Liver (tissue), 9 donors: Measurements from ENCODE around the gene CBL. TPM values are rescaled to one million over a fixed set of nuclear protein-coding genes. Genes with fewer than 3 reads are reported as not detected.

Source experiments
- DNase-seq: peaks from one replicate; pipeline ENCODE4 v3.0.0-alpha.2; 2017; ENCODE audit warnings: low spot score
- H3K27ac ChIP-seq, 2 donors: one replicate each; pipeline ENCODE4 v1.7.0; 2013; ENCODE audit warnings: inconsistent platforms in 2 of 2, low read length in 2 of 2, control low read depth in 1 of 2, low read depth in 1 of 2, mild to moderate bottlenecking in 1 of 2
- H3K27me3 ChIP-seq, 4 donors: one replicate each; pipeline versions ENCODE4 v1.6.1 to v1.7.0; 2013; ENCODE audit warnings: low read length in 3 of 4, inconsistent platforms in 1 of 4, mild to moderate bottlenecking in 1 of 4, moderate library complexity in 1 of 4; ENCODE audit not compliant: control insufficient read depth in 4 of 4, insufficient read depth in 4 of 4
- H3K36me3 ChIP-seq, 4 donors: one replicate each; pipeline versions ENCODE4 v1.6.1 to v1.7.0; 2013; ENCODE audit warnings: low read length in 3 of 4, mild to moderate bottlenecking in 3 of 4, low read depth in 1 of 4, moderate library complexity in 1 of 4; ENCODE audit not compliant: control insufficient read depth in 4 of 4, insufficient read depth in 3 of 4
- H3K4me1 ChIP-seq, 4 donors: one replicate each; pipeline versions ENCODE4 v1.6.1 to v1.7.0; 2013; ENCODE audit warnings: low read length in 3 of 4, mild to moderate bottlenecking in 3 of 4, moderate library complexity in 1 of 4; ENCODE audit not compliant: control insufficient read depth in 4 of 4, insufficient read depth in 4 of 4
- H3K4me3 ChIP-seq, 3 donors: one replicate each; pipeline versions ENCODE4 v1.6.1 to v1.7.0; 2013; ENCODE audit warnings: low read length in 3 of 3, control low read depth in 1 of 3, low read depth in 1 of 3, mild to moderate bottlenecking in 1 of 3
- H3K9ac ChIP-seq, 2 donors: one replicate each; pipeline ENCODE4 v1.7.0; 2013; ENCODE audit warnings: low read length in 2 of 2, mild to moderate bottlenecking in 2 of 2, moderate library complexity in 2 of 2, control low read depth in 1 of 2, low read depth in 1 of 2
- H3K9me3 ChIP-seq, 4 donors: one replicate each; pipeline versions ENCODE4 v1.6.1 to v1.7.0; 2013; ENCODE audit warnings: low read length in 3 of 4; ENCODE audit not compliant: control insufficient read depth in 4 of 4
- ATF3 ChIP-seq: IDR thresholded peaks from 2 replicates; pipeline ENCODE4 v1.6.1; 2016; ENCODE audit warnings: antibody characterized with exemption
- CTCF ChIP-seq: fragments of 150-350 bp; IDR thresholded peaks from 2 replicates; pipeline ENCODE4 v1.5.1; 2017; ENCODE audit warnings: improper control_type of control experiment, low read depth, low read length; ENCODE audit not compliant: missing input control
- FOXA1 ChIP-seq: IDR thresholded peaks from 2 replicates; pipeline ENCODE4 v1.6.1; 2016; ENCODE audit warnings: antibody characterized with exemption
- FOXA2 ChIP-seq: IDR thresholded peaks from 2 replicates; pipeline ENCODE4 v1.6.1; 2016; ENCODE audit warnings: antibody characterized with exemption
- GABPA ChIP-seq, 2 donors: IDR thresholded peaks in 1 of 2; conservative IDR thresholded peaks in 1 of 2; 2 replicates each; pipeline ENCODE4 v1.6.1; 2016; ENCODE audit warnings: antibody characterized with exemption in 2 of 2, mild to moderate bottlenecking in 1 of 2, moderate library complexity in 1 of 2
- HNF4A ChIP-seq, 2 donors: conservative IDR thresholded peaks; 2 replicates each; pipeline ENCODE4 v1.6.1; 2016; ENCODE audit warnings: antibody characterized with exemption in 2 of 2, mild to moderate bottlenecking in 2 of 2
- HNF4G ChIP-seq: IDR thresholded peaks from 2 replicates; pipeline ENCODE4 v1.6.1; 2016; ENCODE audit warnings: antibody characterized with exemption
- JUND ChIP-seq, 2 donors: IDR thresholded peaks; 2 replicates each; pipeline ENCODE4 v1.6.1; 2016; ENCODE audit warnings: antibody characterized with exemption in 2 of 2
- MAX ChIP-seq: IDR thresholded peaks from 2 replicates; pipeline ENCODE4 v1.6.1; 2016; ENCODE audit warnings: antibody characterized with exemption
- NR2F2 ChIP-seq: IDR thresholded peaks from 2 replicates; pipeline ENCODE4 v1.6.1; 2016; ENCODE audit warnings: antibody characterized with exemption
- RAD21 ChIP-seq, 2 donors: IDR thresholded peaks; 2 replicates each; pipeline ENCODE4 v1.6.1; 2016; ENCODE audit warnings: antibody characterized with exemption in 2 of 2, mild to moderate bottlenecking in 2 of 2
- REST ChIP-seq: IDR thresholded peaks from 2 replicates; pipeline ENCODE4 v1.6.1; 2016; ENCODE audit warnings: antibody characterized with exemption, mild to moderate bottlenecking
- RXRA ChIP-seq, 2 donors: IDR thresholded peaks; 2 replicates each; pipeline ENCODE4 v1.6.1; 2017 to 2018; ENCODE audit warnings: antibody characterized with exemption in 2 of 2, mild to moderate bottlenecking in 1 of 2
- SP1 ChIP-seq: IDR thresholded peaks from 2 replicates; pipeline ENCODE4 v1.6.1; 2018; ENCODE audit warnings: antibody characterized with exemption, mild to moderate bottlenecking
- TAF1 ChIP-seq: conservative IDR thresholded peaks from 2 replicates; pipeline ENCODE4 v1.6.1; 2016; ENCODE audit warnings: antibody characterized with exemption, mild to moderate bottlenecking
- YY1 ChIP-seq: IDR thresholded peaks from 2 replicates; pipeline ENCODE4 v1.6.1; 2016; ENCODE audit warnings: antibody characterized with exemption, mild to moderate bottlenecking
- ZBTB33 ChIP-seq: IDR thresholded peaks from 2 replicates; pipeline ENCODE4 v1.6.1; 2016; ENCODE audit warnings: antibody characterized with exemption
- WGBS: extraction: QIAGEN DNeasy Blood & Tissue Kit; methylation state at CpG from one replicate; pipeline ENCODE4 v1.1.7; 2013; 5-methylcytosine and 5-hydroxymethylcytosine counted together
- polyA plus RNA-seq, 2 donors: library from polyadenylated mRNA; stranded (reverse) in 1 of 2; unstranded in 1 of 2; fragments of 200-250 nt in 1 of 2; fragments of >200 nt in 1 of 2; fragmentation: Nextera tagmentation in 1 of 2; extraction: Ambion mirVana in 1 of 2; gene quantifications; one replicate each; pipeline versions ENCODE4 v1.2.1 to v1.2.3, GENCODE V29; 2013 to 2015
- total RNA-seq, 2 donors: library from RNA; depleted of rRNA; stranded (reverse); fragments of >200 nt; gene quantifications; one replicate each; pipeline ENCODE4 v1.2.3, GENCODE V29; 2014
- donor health status: healthy.
- donor health status: healthy.
- donor health status: healthy.
- donor health status: healthy.
- donor health status: healthy.

The CBL gene
- total and polyA plus RNA-seq, 4 donors, result 1.6 to 5.5 (median 3.5) TPM

GRCh38 chr11:119157063-119157462, 49.1 kb upstream of the CBL start:
- H3K4me1 ChIP-seq, result no peaks in the 10 kb centered on the region
- no peaks in the 10 kb centered on the region for H3K27me3 ChIP-seq
- H3K9me3 ChIP-seq, result no peaks in the 10 kb centered on the region
- WGBS, result 42% methylated on average over 3 of the region's 3 CpGs
- no peak overlapping the region for H3K9ac ChIP-seq
- no peak overlapping the region for H3K4me3 ChIP-seq
- TF ChIP-seq RAD21 (IDR thresholded peaks at IDR 0.05) (no peak), SP1 (no peak), FOXA2 (no peak), REST (no peak), NR2F2 (no peak), GABPA (IDR thresholded peaks at IDR 0.05 in 1 of 2, conservative IDR thresholded peaks at IDR 0.05 in 1 of 2) (no peak), TAF1 (no peak), ATF3 (no peak), ZBTB33 (no peak), FOXA1 (no peak), YY1 (no peak)
- no peaks in the 10 kb centered on the region for H3K36me3 ChIP-seq
- H3K27ac ChIP-seq, result no peak overlapping the region
- DNase-seq, result no peak

GRCh38 chr11:119158467-119158866, 47.7 kb upstream of the CBL start:
- no peak for DNase-seq
- H3K36me3 ChIP-seq, result no peaks in the 10 kb centered on the region
- 91% methylated on average over 13 of the region's 13 CpGs for WGBS
- no peak for TF ChIP-seq FOXA1
- TF ChIP-seq TAF1, result no peak
- no peak for TF ChIP-seq HNF4A (conservative IDR thresholded peaks at IDR 0.05)
- TF ChIP-seq CTCF, result no peak
- no peak for TF ChIP-seq REST
- TF ChIP-seq FOXA2, result no peak
- no peak for TF ChIP-seq ATF3
- TF ChIP-seq GABPA (IDR thresholded peaks at IDR 0.05 in 1 of 2, conservative IDR thresholded peaks at IDR 0.05 in 1 of 2), result no peak
- TF ChIP-seq HNF4G, result no peak
- no peak for TF ChIP-seq YY1
- TF ChIP-seq ZBTB33, result no peak
- no peak for TF ChIP-seq RAD21 (IDR thresholded peaks at IDR 0.05)
- TF ChIP-seq RXRA (IDR thresholded peaks at IDR 0.05), result no peak
- TF ChIP-seq MAX, result no peak
- no peak for TF ChIP-seq JUND (IDR thresholded peaks at IDR 0.05)
- no peak for TF ChIP-seq NR2F2
- no peaks in the 10 kb centered on the region for H3K9me3 ChIP-seq
- no peaks in the 10 kb centered on the region for H3K4me1 ChIP-seq
- H3K4me3 ChIP-seq, result no peak overlapping the region
- H3K27me3 ChIP-seq, result no peaks in the 10 kb centered on the region
- no peak overlapping the region for H3K27ac ChIP-seq
- no peak overlapping the region for H3K9ac ChIP-seq
